HepG2 (cell line): ENCODE data around the gene SLC6A4. TPM values are rescaled to one million over a fixed set of nuclear protein-coding genes. Genes with fewer than 3 reads are reported as not detected.

Source experiments
- CAMTA2 ChIP-seq: sonication (generic); formaldehyde crosslinking; IDR thresholded peaks from 2 replicates; pipeline ENCODE4 v1.4.0; 2020; ENCODE audit warnings: mild to moderate bottlenecking, missing genetic modification reagents, borderline replicate concordance
- ELF4 ChIP-seq: sonication (generic); formaldehyde crosslinking; IDR thresholded peaks from 2 replicates; pipeline ENCODE4 v1.5.0; 2020; ENCODE audit warnings: missing genetic modification reagents, mild to moderate bottlenecking, moderate library complexity, borderline replicate concordance
- ETV5 ChIP-seq: IDR thresholded peaks from 2 replicates; pipeline ENCODE4 v1.6.1; 2018; ENCODE audit warnings: missing biosample characterization, missing genetic modification reagents, inconsistent platforms, borderline replicate concordance
- FOXK2 ChIP-seq: fragments of 450-650 bp; IDR thresholded peaks from 2 replicates; pipeline ENCODE4 v1.6.1; 2016
- IRX3 ChIP-seq: sonication (generic); formaldehyde crosslinking; IDR thresholded peaks from 2 replicates; pipeline ENCODE4 v1.8.1; 2023; ENCODE audit warnings: mild to moderate bottlenecking, low read depth, missing genetic modification reagents, borderline replicate concordance
- KLF15 ChIP-seq: sonication (generic); formaldehyde crosslinking; IDR thresholded peaks from 2 replicates; pipeline ENCODE4 v1.8.1; 2023; ENCODE audit warnings: borderline replicate concordance, mild to moderate bottlenecking, inconsistent platforms, missing genetic modification reagents, mixed read lengths
- NR1H2 ChIP-seq: sonication (generic); formaldehyde crosslinking; IDR thresholded peaks from 2 replicates; pipeline ENCODE4 v1.8.1; 2022; ENCODE audit warnings: low read depth, missing genetic modification reagents, borderline replicate concordance
- PCBP1 ChIP-seq: fragments of 200-400 bp; formaldehyde crosslinking; IDR thresholded peaks from 2 replicates; pipeline ENCODE4 v1.6.1; 2017; ENCODE audit warnings: mild to moderate bottlenecking, low read depth, low read length, borderline replicate concordance
- RFX3 ChIP-seq: IDR thresholded peaks from 2 replicates; pipeline ENCODE4 v1.6.1; 2016; ENCODE audit warnings: missing biosample characterization, missing genetic modification reagents
- SATB2 ChIP-seq: sonication (generic); formaldehyde crosslinking; IDR thresholded peaks from 2 replicates; pipeline ENCODE4 v1.5.0; 2020; ENCODE audit warnings: missing genetic modification reagents
- SNRNP70 ChIP-seq: fragments of 200-400 bp; formaldehyde crosslinking; IDR thresholded peaks from 2 replicates; pipeline ENCODE4 v1.6.1; 2017; ENCODE audit warnings: mild to moderate bottlenecking, low read depth, low read length, moderate library complexity
- TARDBP ChIP-seq: sonication (generic); formaldehyde crosslinking; IDR thresholded peaks from 2 replicates; pipeline ENCODE4 v1.8.0; 2022; ENCODE audit warnings: mild to moderate bottlenecking, missing genetic modification reagents
- TBX3 ChIP-seq: fragments of 450-650 bp; IDR thresholded peaks from 2 replicates; pipeline ENCODE4 v1.6.1; 2017; ENCODE audit warnings: antibody characterized with exemption, mild to moderate bottlenecking, inconsistent platforms, borderline replicate concordance
- ZBTB38 ChIP-seq: sonication (generic); formaldehyde crosslinking; IDR thresholded peaks from 2 replicates; pipeline ENCODE4 v1.5.1; 2020; ENCODE audit warnings: mild to moderate bottlenecking, missing genetic modification reagents
- ZFP62 ChIP-seq: sonication (generic); formaldehyde crosslinking; IDR thresholded peaks from 2 replicates; pipeline ENCODE4 v1.4.0; 2020; ENCODE audit warnings: missing genetic modification reagents
- ZNF10 ChIP-seq: sonication (generic); formaldehyde crosslinking; IDR thresholded peaks from 2 replicates; pipeline ENCODE4 v1.4.0; 2020; ENCODE audit warnings: mild to moderate bottlenecking, low read depth, missing genetic modification reagents, borderline replicate concordance
- ZNF205 ChIP-seq: IDR thresholded peaks from 2 replicates; pipeline ENCODE4 v1.6.1; 2018; ENCODE audit warnings: missing biosample characterization, missing genetic modification reagents
- ZNF317 ChIP-seq: sonication (generic); formaldehyde crosslinking; IDR thresholded peaks from 2 replicates; pipeline ENCODE4 v1.5.0; 2020; ENCODE audit warnings: mild to moderate bottlenecking, missing genetic modification reagents
- ZNF333 ChIP-seq: sonication (generic); formaldehyde crosslinking; IDR thresholded peaks from 2 replicates; pipeline ENCODE4 v1.4.0; 2020; ENCODE audit warnings: mild to moderate bottlenecking, missing genetic modification reagents, borderline replicate concordance
- ZNF607 ChIP-seq: sonication (generic); formaldehyde crosslinking; IDR thresholded peaks from 2 replicates; pipeline ENCODE4 v1.5.1; 2020; ENCODE audit warnings: missing genetic modification reagents, mild to moderate bottlenecking, borderline replicate concordance
- ZSCAN31 ChIP-seq: sonication (generic); formaldehyde crosslinking; IDR thresholded peaks from 2 replicates; pipeline ENCODE4 v1.5.0; 2020; ENCODE audit warnings: low read depth, mild to moderate bottlenecking, missing genetic modification reagents
- polyA plus RNA-seq, 8 experiments: library from polyadenylated mRNA; depleted of rRNA in 3 of 8; stranded (reverse) in 7 of 8; unstranded in 1 of 8; fragments of >200 nt; fragmentation: Illumina TruSeq in 4 of 8; extraction: Trizol in 4 of 8; gene quantifications; 2 replicates each; pipeline versions ENCODE4 v1.2.1 to v1.2.3, GENCODE V29; 2011 to 2016; ENCODE audit warnings: low read depth in 4 of 8, missing spikeins in 1 of 8, mixed read lengths in 1 of 8; ENCODE audit not compliant: insufficient read depth in 1 of 8
- total RNA-seq, 5 experiments: library from RNA; depleted of rRNA; stranded (reverse); fragments of >200 nt; fragmentation: Illumina TruSeq; extraction: Trizol; gene quantifications; 2 replicates each; pipeline ENCODE4 v1.2.3, GENCODE V29; 2016; ENCODE audit warnings: low read depth in 1 of 5
- TF ChIP-seq, protein P1 (sequence below): sonication (generic); formaldehyde crosslinking; IDR thresholded peaks from 2 replicates; pipeline ENCODE4 v1.8.0; 2022; ENCODE audit warnings: mild to moderate bottlenecking, missing genetic modification reagents
- TF ChIP-seq, protein P2 (sequence below): sonication (generic); formaldehyde crosslinking; IDR thresholded peaks from 2 replicates; pipeline ENCODE4 v1.5.1; 2020; ENCODE audit warnings: mild to moderate bottlenecking, missing genetic modification reagents, moderate library complexity
- TF ChIP-seq, protein P3 (sequence below): sonication (generic); formaldehyde crosslinking; IDR thresholded peaks from 2 replicates; pipeline ENCODE4 v1.9.0; 2021; ENCODE audit warnings: missing genetic modification reagents, borderline replicate concordance
- TF ChIP-seq, protein P4 (sequence below): IDR thresholded peaks from 2 replicates; pipeline ENCODE4 v1.6.1; 2016; ENCODE audit warnings: low read depth, borderline replicate concordance

The SLC6A4 gene
- total and polyA plus RNA-seq, 2 of the 13 experiments (the other 11 are each of a cell fraction or from before 2014, with no cell fraction given): 7.6 to 20.3 TPM

DNA sequence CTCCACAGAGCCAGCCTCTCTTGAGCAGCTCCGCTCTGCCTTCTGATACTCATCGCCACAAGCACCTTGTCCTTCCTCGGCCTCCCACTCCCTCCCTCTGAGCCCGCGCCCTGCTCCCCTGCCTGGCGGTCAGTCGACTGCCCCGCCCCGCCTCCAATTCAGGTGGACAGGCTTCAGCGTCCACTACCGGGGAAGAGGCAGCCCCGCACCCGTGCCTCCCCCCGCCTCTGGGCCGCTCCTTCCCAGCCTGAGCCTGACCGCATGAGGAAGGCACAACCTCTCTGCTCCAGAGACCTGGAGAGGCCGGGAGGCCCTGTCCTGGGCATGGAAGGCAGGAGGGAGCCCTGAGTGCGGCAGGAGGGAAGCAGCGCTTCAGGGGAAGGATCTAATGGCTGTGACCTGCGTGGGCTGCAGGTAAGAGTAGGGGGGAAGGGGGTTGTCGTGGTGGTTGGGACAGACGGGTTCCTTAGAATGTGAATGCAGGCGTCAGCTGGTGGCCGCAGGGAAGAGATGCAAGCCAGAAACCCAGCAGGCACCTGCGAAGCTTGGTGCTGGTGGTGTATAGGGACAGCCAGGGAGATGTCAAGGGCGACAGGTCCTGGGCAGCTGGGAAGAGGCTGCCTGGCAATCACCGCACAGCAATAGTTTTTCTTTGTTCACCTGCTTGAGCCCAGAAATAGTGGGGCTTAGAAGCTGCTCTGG is 3.0 kb upstream of the SLC6A4 start (continued):
- TF ChIP-seq IRX3 (CRISPR knock-in tag) (no peak), RFX3 (CRISPR knock-in tag) (no peak), SATB2 (CRISPR knock-in tag) (no peak), KLF15 (CRISPR knock-in tag) (no peak), ZNF205 (no peak), ZSCAN31 (CRISPR knock-in tag) (no peak), NR1H2 (no peak), SNRNP70 (no peak), ZNF317 (CRISPR knock-in tag) (no peak), CAMTA2 (CRISPR knock-in tag) (no peak), ZNF333 (CRISPR knock-in tag) (no peak), TARDBP (CRISPR knock-in tag) (peak; percentile 2; the same call in 1 of the 2 replicates), ZBTB38 (peak; percentile 55; the same call in 1 of the 2 replicates), ETV5 (CRISPR knock-in tag) (no peak), ZNF607 (CRISPR knock-in tag) (no peak), ZNF10 (no peak), FOXK2 (no peak), ZFP62 (CRISPR knock-in tag) (no peak), ELF4 (CRISPR knock-in tag) (no peak), PCBP1 (no peak), TBX3 (no peak)
- TF ChIP-seq, protein P1, sequence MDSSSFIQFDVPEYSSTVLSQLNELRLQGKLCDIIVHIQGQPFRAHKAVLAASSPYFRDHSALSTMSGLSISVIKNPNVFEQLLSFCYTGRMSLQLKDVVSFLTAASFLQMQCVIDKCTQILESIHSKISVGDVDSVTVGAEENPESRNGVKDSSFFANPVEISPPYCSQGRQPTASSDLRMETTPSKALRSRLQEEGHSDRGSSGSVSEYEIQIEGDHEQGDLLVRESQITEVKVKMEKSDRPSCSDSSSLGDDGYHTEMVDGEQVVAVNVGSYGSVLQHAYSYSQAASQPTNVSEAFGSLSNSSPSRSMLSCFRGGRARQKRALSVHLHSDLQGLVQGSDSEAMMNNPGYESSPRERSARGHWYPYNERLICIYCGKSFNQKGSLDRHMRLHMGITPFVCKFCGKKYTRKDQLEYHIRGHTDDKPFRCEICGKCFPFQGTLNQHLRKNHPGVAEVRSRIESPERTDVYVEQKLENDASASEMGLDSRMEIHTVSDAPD: no peak
- TF ChIP-seq, protein P2, sequence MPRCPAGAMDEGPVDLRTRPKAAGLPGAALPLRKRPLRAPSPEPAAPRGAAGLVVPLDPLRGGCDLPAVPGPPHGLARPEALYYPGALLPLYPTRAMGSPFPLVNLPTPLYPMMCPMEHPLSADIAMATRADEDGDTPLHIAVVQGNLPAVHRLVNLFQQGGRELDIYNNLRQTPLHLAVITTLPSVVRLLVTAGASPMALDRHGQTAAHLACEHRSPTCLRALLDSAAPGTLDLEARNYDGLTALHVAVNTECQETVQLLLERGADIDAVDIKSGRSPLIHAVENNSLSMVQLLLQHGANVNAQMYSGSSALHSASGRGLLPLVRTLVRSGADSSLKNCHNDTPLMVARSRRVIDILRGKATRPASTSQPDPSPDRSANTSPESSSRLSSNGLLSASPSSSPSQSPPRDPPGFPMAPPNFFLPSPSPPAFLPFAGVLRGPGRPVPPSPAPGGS (CRISPR knock-in tag): no peak
- TF ChIP-seq, protein P3, sequence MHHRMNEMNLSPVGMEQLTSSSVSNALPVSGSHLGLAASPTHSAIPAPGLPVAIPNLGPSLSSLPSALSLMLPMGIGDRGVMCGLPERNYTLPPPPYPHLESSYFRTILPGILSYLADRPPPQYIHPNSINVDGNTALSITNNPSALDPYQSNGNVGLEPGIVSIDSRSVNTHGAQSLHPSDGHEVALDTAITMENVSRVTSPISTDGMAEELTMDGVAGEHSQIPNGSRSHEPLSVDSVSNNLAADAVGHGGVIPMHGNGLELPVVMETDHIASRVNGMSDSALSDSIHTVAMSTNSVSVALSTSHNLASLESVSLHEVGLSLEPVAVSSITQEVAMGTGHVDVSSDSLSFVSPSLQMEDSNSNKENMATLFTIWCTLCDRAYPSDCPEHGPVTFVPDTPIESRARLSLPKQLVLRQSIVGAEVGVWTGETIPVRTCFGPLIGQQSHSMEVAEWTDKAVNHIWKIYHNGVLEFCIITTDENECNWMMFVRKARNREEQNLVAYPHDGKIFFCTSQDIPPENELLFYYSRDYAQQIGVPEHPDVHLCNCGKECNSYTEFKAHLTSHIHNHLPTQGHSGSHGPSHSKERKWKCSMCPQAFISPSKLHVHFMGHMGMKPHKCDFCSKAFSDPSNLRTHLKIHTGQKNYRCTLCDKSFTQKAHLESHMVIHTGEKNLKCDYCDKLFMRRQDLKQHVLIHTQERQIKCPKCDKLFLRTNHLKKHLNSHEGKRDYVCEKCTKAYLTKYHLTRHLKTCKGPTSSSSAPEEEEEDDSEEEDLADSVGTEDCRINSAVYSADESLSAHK (CRISPR knock-in tag): no peak
- TF ChIP-seq, protein P4, sequence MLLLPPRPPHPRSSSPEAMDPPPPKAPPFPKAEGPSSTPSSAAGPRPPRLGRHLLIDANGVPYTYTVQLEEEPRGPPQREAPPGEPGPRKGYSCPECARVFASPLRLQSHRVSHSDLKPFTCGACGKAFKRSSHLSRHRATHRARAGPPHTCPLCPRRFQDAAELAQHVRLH (CRISPR knock-in tag): no peak
